BJ (cell line): ENCODE measurements around the gene LRRC4B. TPM values are rescaled to one million over a fixed set of nuclear protein-coding genes. Genes with fewer than 3 reads are reported as not detected.
"Not testable (repeated sequence)": the region's sequence is repeated elsewhere in the genome, so short reads cannot be mapped to it uniquely, and the experiment has no call there.

Experiments
- CTCF ChIA-PET: fragments of 350-600 bp; formaldehyde crosslinking; extraction: SDS; loops from one replicate; lab custom pipeline; 2021; ENCODE audit warnings: antibody characterized with exemption, inconsistent platforms; lab: Yijun Ruan, JAX
- POLR2A ChIA-PET: fragments of 300-600 bp; sonication (Branson Sonifier 250); formaldehyde crosslinking; extraction: SDS; loops from one replicate; lab custom pipeline; 2021; ENCODE audit warnings: antibody characterized with exemption; lab: Charles Lee
- DNase-seq: peaks from one replicate; pipeline ENCODE4 v3.0.0-alpha.2; 2011; ENCODE audit warnings: low read depth
- H3K27me3 ChIP-seq: 2 replicates; pipeline ENCODE4 v1.6.0; 2011; ENCODE audit warnings: low read length; ENCODE audit not compliant: control insufficient read depth, insufficient read depth
- H3K36me3 ChIP-seq: 2 replicates; pipeline ENCODE4 v1.5.1; 2011; ENCODE audit warnings: low read length; ENCODE audit not compliant: control insufficient read depth, insufficient read depth
- H3K4me3 ChIP-seq: 2 replicates; pipeline ENCODE4 v1.5.1; 2011; ENCODE audit warnings: low read depth, mild to moderate bottlenecking, control low read depth, low read length
- CTCF ChIP-seq: IDR thresholded peaks from 2 replicates; pipeline ENCODE4 v1.5.1; 2011; ENCODE audit warnings: low read depth, mild to moderate bottlenecking, control low read depth, inconsistent platforms, low read length, moderate library complexity; ENCODE audit not compliant: insufficient read depth
- polyA plus RNA-seq: library from polyadenylated mRNA; depleted of rRNA; stranded (reverse); fragments of >200 nt; gene quantifications from 2 replicates; pipeline ENCODE4 v1.2.3, GENCODE V29; 2011

The LRRC4B gene
- polyA plus RNA-seq, 1 experiment: 0.06 TPM

- DNase-seq: peak; percentile 39
- Histone ChIP-seq H3K36me3 (peaks cover 19% of the 10 kb centered on the region), H3K27me3 (no peaks in the 10 kb centered on the region), H3K4me3 (peak within 1 kb of the TSS; percentile 67)
- CTCF ChIA-PET: interaction anchor here (1.7 kb wide), 1 partner anchor 119 kb away, joined by 4 read pairs; no protein-coding TSS in a partner anchor
- TF ChIP-seq CTCF: no peak
- POLR2A ChIA-PET: no interaction called here
These were observed 91.9 kb downstream of the LRRC4B start, which contains the start of the genes EMC10 and GARIN5A for GRCh38 chr19:50476224-50476906. Gene EMC10 (plus strand): TSS chr19:50476507. CDS start chr19:50476545, 38 bp downstream. Gene GARIN5A (minus strand): TSS chr19:50476848. CDS start chr19:50476388, 460 bp downstream.

DNA sequence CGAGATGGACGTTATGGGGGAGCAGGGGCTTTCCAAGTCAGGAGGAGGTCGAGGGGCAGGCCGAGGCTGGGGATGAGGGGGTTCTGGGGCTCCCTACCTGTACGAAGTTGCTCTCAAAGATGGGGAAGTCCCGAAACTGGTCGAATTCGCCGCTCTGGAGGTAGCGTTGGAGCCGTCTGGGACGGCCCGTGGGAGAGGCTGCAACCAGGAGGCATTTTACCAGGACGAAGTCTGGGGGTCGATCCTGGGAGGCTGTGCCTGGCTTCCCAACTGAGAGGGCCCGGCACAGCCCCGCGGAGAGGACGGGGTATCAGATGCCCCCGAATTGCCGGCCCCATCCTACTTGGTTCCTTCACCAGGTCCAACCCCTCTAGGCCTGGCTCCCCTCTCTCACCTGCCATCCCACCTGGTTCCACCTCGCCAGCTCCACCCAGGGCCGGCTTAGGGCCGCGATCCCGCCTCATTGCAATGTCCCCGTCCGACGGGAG is 92.5 kb downstream of the LRRC4B start:
- peak overlapping the region; percentile 67 for H3K4me3 ChIP-seq
- H3K27me3 ChIP-seq: no peaks in the 10 kb centered on the region
- ChIA-PET CTCF (interaction anchor here (1.7 kb wide), 1 partner anchor 119 kb away, joined by 4 read pairs; no protein-coding TSS in a partner anchor), POLR2A (no interaction called here)
- no peak for TF ChIP-seq CTCF
- peaks cover 16% of the 10 kb centered on the region for H3K36me3 ChIP-seq
- DNase-seq: no peak

DNA sequence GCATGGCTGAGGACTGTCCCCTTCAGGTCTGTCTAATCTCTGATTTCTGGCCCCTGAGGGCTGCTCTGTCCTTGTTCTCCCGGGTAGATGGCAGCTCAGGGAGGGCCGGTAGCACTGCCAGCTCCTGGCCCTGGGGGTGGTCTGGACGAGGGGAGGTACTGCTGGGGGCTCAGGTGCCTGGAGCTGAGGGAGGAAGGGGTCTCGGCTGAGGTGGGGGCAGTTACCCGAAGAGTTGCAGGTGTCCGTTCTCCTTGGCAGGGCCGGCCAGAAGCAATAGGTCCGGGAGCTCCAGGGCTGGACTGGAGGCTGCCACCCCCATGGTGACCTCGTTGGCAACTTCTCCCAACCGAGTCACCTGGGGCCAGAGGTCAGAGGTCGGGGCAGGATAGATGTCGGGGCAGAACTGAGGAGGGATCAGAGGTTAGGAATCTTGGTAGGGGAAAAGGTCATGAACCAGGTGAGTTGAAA is 93.1 kb downstream of the LRRC4B start:
- POLR2A ChIA-PET: no interaction called here
- DNase-seq: no peak
- TF ChIP-seq CTCF: no peak
- Histone ChIP-seq H3K27me3 (no peaks in the 10 kb centered on the region), H3K4me3 (no peak overlapping the region), H3K36me3 (peaks cover 13% of the 10 kb centered on the region)
- CTCF ChIA-PET: interaction anchor here (0.9 to 1.7 kb wide), 2 partner anchors 9 to 118 kb away, joined by 4 to 5 read pairs; no protein-coding TSS in a partner anchor

DNA sequence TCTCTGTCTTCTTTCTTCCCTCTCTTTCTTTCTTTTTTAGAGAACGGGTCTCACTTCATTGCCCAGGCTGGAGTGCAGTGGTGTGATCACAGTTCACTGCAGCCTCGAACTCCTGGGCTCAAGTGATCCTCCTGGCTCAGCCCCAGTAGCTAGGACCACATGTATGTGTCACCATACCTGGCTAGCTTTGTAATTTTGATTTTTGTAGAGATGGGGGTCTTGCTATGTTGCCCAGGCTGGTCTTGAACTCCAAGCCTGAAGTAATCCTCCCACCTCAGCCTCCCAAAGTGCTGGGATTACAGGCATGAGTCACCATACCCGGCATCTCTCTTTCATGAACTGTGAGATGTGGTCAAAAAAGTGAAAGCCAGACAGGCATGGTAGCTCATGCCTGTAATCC is 94.9 kb downstream of the LRRC4B start:
- DNase-seq, H3K36me3 ChIP-seq, H3K4me3 ChIP-seq, POLR2A ChIA-PET, H3K27me3 ChIP-seq: not testable (repeated sequence)
- CTCF ChIA-PET: interaction anchor here (1.0 to 1.5 kb wide), 3 partner anchors 13 to 310 kb away, joined by 4 to 6 read pairs (median 4); no protein-coding TSS in a partner anchor

GRCh38 chr19:50468818-50469217 is 99.4 kb downstream of the LRRC4B start:
- Histone ChIP-seq H3K36me3 (no peaks in the 10 kb centered on the region), H3K27me3 (no peaks in the 10 kb centered on the region), H3K4me3 (no peak overlapping the region)
- ChIA-PET POLR2A (no interaction called here), CTCF (no interaction called here)
- no peak for TF ChIP-seq CTCF
- no peak for DNase-seq
